Sigmoid colon (tissue), 7 donors: ENCODE data around the gene ABCC1. TPM values are rescaled to one million over a fixed set of nuclear protein-coding genes. Genes with fewer than 3 reads are reported as not detected.

Source experiments
- DNase-seq: peaks from one replicate; pipeline ENCODE4 v3.0.0-alpha.2; 2019
- H3K27ac ChIP-seq, 4 donors: fragments of 200-600 bp; sonication (generic); one replicate each; pipeline ENCODE4 v1.5.1; 2016 to 2019; ENCODE audit warnings: mild to moderate bottlenecking in 1 of 4
- H3K27me3 ChIP-seq, 3 donors: fragments of 200-600 bp; sonication (generic); one replicate each; pipeline ENCODE4 v1.5.1; 2019; ENCODE audit warnings: mild to moderate bottlenecking in 1 of 3
- H3K36me3 ChIP-seq, 4 donors: fragments of 200-600 bp; sonication (generic); one replicate each; pipeline ENCODE4 v1.5.1; 2016 to 2019
- H3K4me1 ChIP-seq, 4 donors: fragments of 200-600 bp; sonication (generic); one replicate each; pipeline ENCODE4 v1.5.1; 2017 to 2019
- H3K4me3 ChIP-seq, 4 donors: fragments of 200-600 bp; sonication (generic); one replicate each; pipeline ENCODE4 v1.5.1; 2017 to 2019; ENCODE audit warnings: mild to moderate bottlenecking in 2 of 4, moderate library complexity in 1 of 4
- H3K9me3 ChIP-seq, 4 donors: fragments of 200-600 bp in 3 of 4; sonication (generic) in 3 of 4; one replicate each; pipeline versions ENCODE4 v1.5.1 to v1.6.1; 2013 to 2019
- EP300 ChIP-seq, 4 donors: sonication (generic); formaldehyde crosslinking; IDR thresholded peaks; one replicate each; pipeline ENCODE4 v1.6.1; 2017; ENCODE audit warnings: antibody characterized with exemption in 4 of 4
- POLR2A ChIP-seq, 2 donors: fragments of 450-650 bp; IDR thresholded peaks; one replicate each; pipeline ENCODE4 v1.6.1; 2016; ENCODE audit warnings: antibody characterized with exemption in 2 of 2, mild to moderate bottlenecking in 2 of 2, moderate library complexity in 2 of 2
- POLR2AphosphoS5 ChIP-seq, 4 donors: sonication (generic); formaldehyde crosslinking; IDR thresholded peaks; one replicate each; pipeline ENCODE4 v1.6.1; 2017; ENCODE audit warnings: antibody characterized with exemption in 4 of 4
- WGBS, 2 donors: extraction: QIAGEN DNeasy Blood & Tissue Kit; methylation state at CpG; one replicate each; pipeline ENCODE4 v1.1.7; 2013; 5-methylcytosine and 5-hydroxymethylcytosine counted together
- intact Hi-C: fragments of 100-400 bp; cut with DNase I; formaldehyde crosslinking; loops from one replicate; pipeline ENCODE4 v1.15.1; 2023
- polyA plus RNA-seq, 3 donors: library from polyadenylated mRNA; stranded (reverse); fragments of 200-250 nt; gene quantifications; one replicate each; pipeline ENCODE4 v1.2.3, GENCODE V29; 2013
- total RNA-seq, 4 donors: library from RNA; depleted of rRNA; stranded (reverse); fragments of >200 nt; gene quantifications; one replicate each; pipeline ENCODE4 v1.1.0, GENCODE V29; 2016
- TF ChIP-seq, protein P1 (sequence below), 4 experiments: fragments of 450-650 bp in 3 of 4; fragments of 200-600 bp in 1 of 4; IDR thresholded peaks; one replicate each; pipeline ENCODE4 v1.5.1; 2016 to 2019; ENCODE audit warnings: antibody characterized with exemption in 4 of 4, mild to moderate bottlenecking in 3 of 4, moderate library complexity in 2 of 4
- donor health status: healthy with polysubstance abuse.
- donor health status: Bipolar disorder and iron deficiency.
- donor health status: healthy.

The ABCC1 gene
- total and polyA plus RNA-seq, 7 donors, result 1.8 to 51.8 (median 22.5) TPM

DNA sequence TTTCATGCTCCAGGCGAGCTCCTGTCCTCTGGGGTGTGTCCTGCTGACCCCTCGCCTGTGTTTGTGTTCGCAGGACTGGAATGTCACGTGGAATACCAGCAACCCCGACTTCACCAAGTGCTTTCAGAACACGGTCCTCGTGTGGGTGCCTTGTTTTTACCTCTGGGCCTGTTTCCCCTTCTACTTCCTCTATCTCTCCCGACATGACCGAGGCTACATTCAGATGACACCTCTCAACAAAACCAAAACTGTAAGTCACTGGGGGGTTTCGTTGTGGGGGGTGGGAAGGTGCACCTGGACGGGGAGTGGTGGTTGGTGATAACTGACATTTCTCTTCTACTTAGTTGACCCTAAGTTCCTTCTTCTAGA is 58.3 kb downstream of the ABCC1 start:
- Histone ChIP-seq H3K36me3 (peaks cover 0 to 34% (median 12%) of the 10 kb centered on the region in 4 donors), H3K4me1 (peaks cover 0 to 26% (median 23%) of the 10 kb centered on the region in 4 donors), H3K27ac (peak overlapping the region in 3 of 4 donors; percentile 47 to 81 (median 64)), H3K9me3 (no peaks in the 10 kb centered on the region), H3K4me3 (no peak overlapping the region), H3K27me3 (no peaks in the 10 kb centered on the region)
- 55 to 80% methylated on average over 11 of the region's 11 CpGs for WGBS, 2 donors
- intact Hi-C loops, result loop anchor here (5.0 kb wide), 1 partner anchor 60 kb away; the partner anchor contains the start of gene ABCC1
- no peak for DNase-seq
- TF ChIP-seq POLR2AphosphoS5 (IDR thresholded peaks at IDR 0.05) (no peak), POLR2A (IDR thresholded peaks at IDR 0.05) (no peak), EP300 (IDR thresholded peaks at IDR 0.05) (no peak)
- TF ChIP-seq, protein P1, sequence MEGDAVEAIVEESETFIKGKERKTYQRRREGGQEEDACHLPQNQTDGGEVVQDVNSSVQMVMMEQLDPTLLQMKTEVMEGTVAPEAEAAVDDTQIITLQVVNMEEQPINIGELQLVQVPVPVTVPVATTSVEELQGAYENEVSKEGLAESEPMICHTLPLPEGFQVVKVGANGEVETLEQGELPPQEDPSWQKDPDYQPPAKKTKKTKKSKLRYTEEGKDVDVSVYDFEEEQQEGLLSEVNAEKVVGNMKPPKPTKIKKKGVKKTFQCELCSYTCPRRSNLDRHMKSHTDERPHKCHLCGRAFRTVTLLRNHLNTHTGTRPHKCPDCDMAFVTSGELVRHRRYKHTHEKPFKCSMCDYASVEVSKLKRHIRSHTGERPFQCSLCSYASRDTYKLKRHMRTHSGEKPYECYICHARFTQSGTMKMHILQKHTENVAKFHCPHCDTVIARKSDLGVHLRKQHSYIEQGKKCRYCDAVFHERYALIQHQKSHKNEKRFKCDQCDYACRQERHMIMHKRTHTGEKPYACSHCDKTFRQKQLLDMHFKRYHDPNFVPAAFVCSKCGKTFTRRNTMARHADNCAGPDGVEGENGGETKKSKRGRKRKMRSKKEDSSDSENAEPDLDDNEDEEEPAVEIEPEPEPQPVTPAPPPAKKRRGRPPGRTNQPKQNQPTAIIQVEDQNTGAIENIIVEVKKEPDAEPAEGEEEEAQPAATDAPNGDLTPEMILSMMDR (IDR thresholded peaks at IDR 0.05), result no peak

DNA sequence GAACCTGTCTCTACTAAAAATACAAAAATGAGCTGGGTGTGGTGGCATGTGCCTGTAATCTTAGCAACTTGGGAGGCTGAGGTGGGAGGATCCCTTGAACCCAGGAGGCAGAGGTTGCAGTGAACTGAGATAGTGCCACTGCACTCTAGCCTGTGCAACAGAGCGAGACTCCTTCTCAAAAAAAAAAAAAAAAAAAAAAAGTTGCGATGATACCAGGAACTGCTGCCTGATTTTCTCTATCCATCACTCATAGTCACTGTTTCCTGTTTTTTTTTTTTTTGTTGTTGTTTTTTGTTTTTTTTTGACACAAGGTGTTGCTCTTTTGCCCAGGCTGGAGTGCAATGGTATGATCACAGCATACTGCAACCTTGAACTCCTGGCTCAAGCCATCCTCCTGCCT is 59.2 kb downstream of the ABCC1 start:
- H3K4me1 ChIP-seq, result peaks cover 0 to 26% (median 23%) of the 10 kb centered on the region in 4 donors
- H3K27me3 ChIP-seq, result no peaks in the 10 kb centered on the region
- WGBS, 2 donors, result 89 to 91% methylated on average over 2 of the region's 2 CpGs
- H3K36me3 ChIP-seq, result peaks cover 0 to 34% (median 12%) of the 10 kb centered on the region in 4 donors
- intact Hi-C loops, result loop anchor here (5.0 kb wide), 1 partner anchor 61 kb away; the partner anchor contains the start of gene ABCC1
- H3K27ac ChIP-seq, result peak overlapping the region in 2 of 4 donors; percentile 52 to 81
- TF ChIP-seq POLR2A (IDR thresholded peaks at IDR 0.05), result no peak
- TF ChIP-seq, protein P1 (IDR thresholded peaks at IDR 0.05), result no peak
- no peak for TF ChIP-seq EP300 (IDR thresholded peaks at IDR 0.05)
- TF ChIP-seq POLR2AphosphoS5 (IDR thresholded peaks at IDR 0.05), result no peak
- no peak for DNase-seq
- H3K4me3 ChIP-seq, result no peak overlapping the region
- H3K9me3 ChIP-seq, result no peaks in the 10 kb centered on the region

DNA sequence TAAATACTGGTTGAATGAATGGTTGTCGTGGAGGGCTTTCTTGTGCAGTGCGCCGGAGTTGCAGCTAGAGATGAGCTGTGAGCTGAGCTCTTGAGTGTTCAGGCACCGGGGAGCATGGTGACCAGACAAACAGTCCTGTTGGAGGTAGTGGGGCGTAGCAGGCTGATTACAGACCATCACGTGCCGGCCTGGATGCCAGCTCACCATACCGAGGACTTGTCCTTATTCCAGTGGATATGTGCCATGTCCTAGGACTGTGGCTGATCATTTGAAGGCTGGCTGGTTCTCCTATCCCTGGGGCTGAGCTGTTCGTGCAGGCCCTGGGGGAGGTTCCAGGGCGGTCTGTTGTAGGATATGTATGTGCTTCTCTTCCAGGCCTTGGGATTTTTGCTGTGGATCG is 60.0 kb downstream of the ABCC1 start:
- H3K4me1 ChIP-seq, result peaks cover 0 to 28% (median 19%) of the 10 kb centered on the region in 4 donors
- H3K27ac ChIP-seq, result peak overlapping the region; percentile 27 to 81 (median 44)
- H3K9me3 ChIP-seq, result no peaks in the 10 kb centered on the region
- no peaks in the 10 kb centered on the region for H3K27me3 ChIP-seq
- H3K4me3 ChIP-seq, result no peak overlapping the region
- DNase-seq, result no peak
- WGBS, 2 donors, result 93 to 95% methylated on average over 11 of the region's 11 CpGs
- TF ChIP-seq EP300 (IDR thresholded peaks at IDR 0.05) (no peak), POLR2AphosphoS5 (IDR thresholded peaks at IDR 0.05) (no peak), POLR2A (IDR thresholded peaks at IDR 0.05) (no peak)
- TF ChIP-seq, protein P1 (IDR thresholded peaks at IDR 0.05), result no peak
- H3K36me3 ChIP-seq, result peaks cover 0 to 34% (median 12%) of the 10 kb centered on the region in 4 donors
- intact Hi-C loops, result loop anchor here (5.0 kb wide), 1 partner anchor 62 kb away; the partner anchor contains the start of gene ABCC1

DNA sequence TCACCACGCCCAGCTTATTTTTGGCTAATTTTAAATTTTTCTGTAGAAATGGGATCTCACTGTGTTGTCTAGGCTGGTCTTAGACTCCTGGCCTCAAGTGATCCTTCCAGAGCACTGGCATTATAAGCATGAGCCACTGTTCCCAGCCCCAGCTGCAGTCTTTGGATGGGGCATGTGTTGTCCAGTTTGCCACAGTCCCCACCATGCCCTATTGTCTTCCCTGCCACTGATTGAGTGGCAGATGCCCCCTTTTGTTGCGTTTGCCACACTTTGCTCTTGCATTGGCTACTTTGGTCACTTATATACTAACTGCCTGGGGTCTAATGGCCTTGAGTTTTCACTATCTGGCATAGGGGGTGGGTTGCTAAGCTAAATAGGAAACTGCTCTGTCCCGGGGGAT is 60.8 kb downstream of the ABCC1 start:
- intact Hi-C loops, result no loop called here
- 92 to 98% methylated on average over 3 of the region's 3 CpGs for WGBS, 2 donors
- H3K36me3 ChIP-seq, result peaks cover 0 to 34% (median 12%) of the 10 kb centered on the region in 4 donors
- DNase-seq, result no peak
- TF ChIP-seq, protein P1 (IDR thresholded peaks at IDR 0.05), result no peak
- no peak for TF ChIP-seq POLR2AphosphoS5 (IDR thresholded peaks at IDR 0.05)
- no peaks in the 10 kb centered on the region for H3K9me3 ChIP-seq
- peaks cover 0 to 28% (median 19%) of the 10 kb centered on the region in 4 donors for H3K4me1 ChIP-seq
- H3K27ac ChIP-seq, result peak overlapping the region in 3 of 4 donors; percentile 35 to 81 (median 52)
- no peak overlapping the region for H3K4me3 ChIP-seq
- no peaks in the 10 kb centered on the region for H3K27me3 ChIP-seq

DNA sequence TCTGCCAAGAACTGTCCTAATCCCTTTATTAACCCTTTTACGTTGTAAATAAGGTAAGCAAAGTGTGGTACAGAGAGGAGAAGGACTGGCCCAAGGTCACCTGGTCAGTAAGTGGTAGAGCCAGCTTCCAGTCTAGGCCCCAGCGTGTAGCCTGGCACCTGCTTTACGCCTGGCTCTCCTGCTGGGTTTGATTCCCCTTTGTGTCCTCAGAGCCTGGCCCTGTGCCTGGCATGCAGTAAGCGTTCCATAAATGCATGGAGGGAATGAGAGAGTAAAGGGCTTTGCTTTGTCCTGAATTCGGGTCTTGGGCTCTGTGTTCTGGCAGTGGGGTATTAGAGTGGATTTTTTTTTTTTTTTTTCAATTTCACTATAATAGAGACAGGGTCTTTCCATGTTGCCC is 62.7 kb downstream of the ABCC1 start:
- Histone ChIP-seq H3K4me1 (peaks cover 0 to 22% (median 19%) of the 10 kb centered on the region in 4 donors), H3K9me3 (no peaks in the 10 kb centered on the region), H3K27me3 (no peaks in the 10 kb centered on the region), H3K27ac (peak overlapping the region in 2 of 4 donors; percentile 17 to 81), H3K36me3 (peaks cover 0 to 42% (median 16%) of the 10 kb centered on the region in 4 donors), H3K4me3 (no peak overlapping the region)
- intact Hi-C loops, result no loop called here
- TF ChIP-seq POLR2A (IDR thresholded peaks at IDR 0.05) (no peak), POLR2AphosphoS5 (IDR thresholded peaks at IDR 0.05) (no peak), EP300 (IDR thresholded peaks at IDR 0.05) (no peak)
- TF ChIP-seq, protein P1 (IDR thresholded peaks at IDR 0.05), result no peak
- WGBS, 2 donors, result 96 to 97% methylated on average over 5 of the region's 5 CpGs
- DNase-seq, result no peak
